HG03457 (cell line): Measurements from ENCODE around the gene CCDC38.

ENCODE experiments used
- ATAC-seq: cut with Tn5 transposase; IDR thresholded peaks from one replicate; pipeline ENCODE4 v1.9.1; 2021; ENCODE audit warnings: moderate number of reproducible peaks; ENCODE audit not compliant: unreplicated experiment

Gene CCDC38

DNA sequence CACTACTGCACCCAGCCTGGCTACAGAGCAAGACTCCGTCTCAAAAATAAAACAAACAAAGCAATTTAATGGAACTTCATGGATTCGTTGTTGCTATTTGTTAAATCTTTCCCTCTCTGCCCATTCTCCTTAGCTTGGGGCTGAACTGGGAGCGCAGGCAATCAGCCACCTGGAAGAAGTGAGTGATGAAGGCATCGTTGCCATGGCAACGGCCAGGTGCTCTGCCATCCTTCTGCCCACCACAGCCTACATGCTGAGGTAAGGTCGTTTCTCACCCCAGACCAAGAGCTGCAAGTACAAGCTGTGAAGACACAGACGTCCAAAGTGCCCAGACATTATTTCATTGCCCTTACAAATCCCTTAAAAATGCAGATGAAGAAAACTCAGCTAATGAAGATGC lies 19.8 kb upstream of the CCDC38 start:
- no peak for ATAC-seq

DNA sequence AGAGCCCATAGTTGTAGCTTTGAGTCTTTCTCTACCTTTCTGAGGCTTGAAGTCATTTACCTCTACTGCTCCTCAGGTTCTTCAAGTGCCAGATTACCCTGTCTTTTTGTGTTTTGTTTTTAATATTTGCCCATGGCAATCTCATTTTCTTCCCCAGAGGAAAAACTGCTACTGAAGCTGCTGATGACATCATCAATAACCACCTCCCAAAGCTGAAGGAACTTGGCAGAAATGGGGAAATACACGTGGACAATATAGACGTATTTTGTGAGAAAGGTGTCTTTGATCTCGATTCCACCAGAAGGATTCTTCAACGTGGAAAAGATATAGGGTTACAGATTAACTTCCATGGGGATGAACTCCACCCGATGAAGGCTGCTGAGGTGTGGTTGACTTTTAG lies 17.8 kb upstream of the CCDC38 start:
- ATAC-seq, result no peak

DNA sequence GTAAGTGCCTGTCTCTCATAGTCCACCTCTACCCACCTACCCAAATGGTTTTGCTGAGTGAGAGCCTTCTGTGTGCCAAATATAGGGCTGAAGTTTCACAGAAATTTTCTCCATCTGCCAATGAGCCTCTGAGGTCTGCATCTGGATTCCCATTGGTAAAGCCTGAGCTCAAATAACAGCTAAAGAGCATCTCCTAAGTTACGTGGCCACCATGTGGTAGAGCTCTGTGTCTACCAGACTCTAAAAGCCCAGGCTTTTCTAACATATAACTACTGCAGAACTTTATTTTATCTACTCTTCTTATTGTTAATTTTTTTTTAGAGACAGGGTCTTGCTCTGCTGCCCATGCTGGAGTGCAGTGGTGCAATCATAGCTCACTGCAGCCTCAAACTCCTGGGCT lies 16.7 kb upstream of the CCDC38 start:
- ATAC-seq, result no peak

DNA sequence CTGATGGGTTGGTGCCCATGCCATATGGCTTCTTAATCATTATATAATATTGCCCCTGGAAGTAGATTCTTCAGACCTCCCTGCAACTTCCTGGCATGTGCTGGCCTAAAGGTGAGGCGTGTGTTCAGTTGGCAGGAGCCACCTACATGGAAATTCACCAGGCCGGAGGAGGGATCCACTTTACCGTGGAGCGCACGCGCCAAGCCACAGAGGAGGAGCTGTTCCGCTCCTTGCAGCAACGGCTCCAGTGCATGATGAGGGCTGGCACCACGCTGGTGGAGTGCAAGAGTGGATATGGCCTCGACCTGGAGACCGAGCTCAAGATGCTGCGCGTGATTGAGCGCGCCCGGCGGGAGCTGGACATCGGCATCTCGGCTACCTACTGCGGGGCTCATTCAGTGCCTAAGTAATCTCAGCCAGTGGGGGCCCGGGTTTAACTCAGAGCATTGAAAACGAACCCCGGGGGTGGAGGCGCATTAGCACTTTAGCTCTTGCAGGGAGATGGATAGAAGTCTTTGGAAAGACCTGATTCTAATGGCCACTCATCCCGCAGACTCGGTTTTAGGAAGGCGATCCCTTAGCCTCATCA lies 14.2 kb upstream of the CCDC38 start:
- ATAC-seq, result no peak

DNA sequence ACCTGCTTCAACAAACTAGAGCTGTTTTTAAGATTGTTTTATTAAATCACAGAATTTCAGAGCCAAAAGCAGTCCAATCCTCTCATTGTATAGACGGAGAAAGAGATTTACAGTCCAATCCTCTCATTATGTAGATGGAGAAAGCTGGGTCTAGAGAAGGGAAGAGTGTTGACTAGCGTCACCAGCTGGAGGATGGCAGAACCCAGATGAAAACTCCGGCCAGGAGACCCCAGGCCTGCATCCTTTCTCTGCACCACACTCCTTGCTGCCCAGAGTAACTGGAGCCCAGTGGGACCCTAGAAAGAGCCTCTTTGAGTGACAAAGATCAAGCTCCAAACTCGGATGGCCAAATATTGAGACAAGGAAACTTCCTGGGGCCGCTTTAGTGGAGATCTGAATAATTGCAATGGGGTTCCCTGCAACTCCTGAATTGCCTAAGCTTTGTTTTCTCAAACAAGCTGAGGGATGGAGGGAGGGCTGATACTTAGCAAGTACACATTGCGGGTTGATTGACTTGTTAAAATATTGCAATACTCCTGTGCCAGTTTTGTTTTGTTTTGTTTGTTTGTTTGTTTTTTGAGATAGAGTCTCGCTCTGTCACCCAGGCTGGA lies 13.2 kb upstream of the CCDC38 start:
- ATAC-seq, result no peak

DNA sequence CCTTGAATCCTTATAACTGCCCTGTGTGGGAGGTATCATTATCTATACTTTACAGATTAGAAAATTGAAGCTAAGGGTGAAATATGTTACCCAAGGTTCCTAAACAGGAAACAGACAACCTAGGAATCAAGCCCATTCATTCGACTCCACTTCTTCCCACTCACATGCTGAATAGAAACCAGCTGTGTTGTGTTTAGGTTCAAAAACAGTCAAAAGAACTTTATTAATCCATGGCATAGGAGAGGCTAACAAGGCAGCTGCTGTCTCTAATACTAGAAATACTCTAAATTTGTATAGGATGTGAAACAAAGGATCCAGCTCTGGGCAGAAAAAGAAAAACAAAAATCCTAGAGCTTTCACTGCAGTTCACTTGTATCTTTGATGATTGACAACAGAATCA lies 10.6 kb upstream of the CCDC38 start:
- no peak for ATAC-seq

DNA sequence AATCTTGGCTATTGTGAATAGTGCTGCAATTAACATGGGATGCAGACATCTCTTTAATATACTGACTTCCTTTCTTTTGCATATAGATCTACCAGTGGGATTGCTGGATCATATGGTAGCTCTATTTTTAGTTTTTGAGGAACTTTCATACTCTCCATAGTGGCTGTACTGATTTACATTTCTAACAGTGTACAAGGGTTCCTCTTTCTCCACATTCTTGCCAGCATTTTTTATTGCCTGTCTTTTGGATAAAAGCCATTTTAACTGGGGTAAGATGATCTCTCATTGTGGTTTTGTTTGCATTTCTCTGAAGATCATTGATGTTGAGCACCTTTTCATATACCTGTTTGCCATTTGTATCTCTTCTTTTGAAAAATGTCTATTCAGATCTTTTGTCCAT lies 9.1 kb upstream of the CCDC38 start:
- no peak for ATAC-seq

DNA sequence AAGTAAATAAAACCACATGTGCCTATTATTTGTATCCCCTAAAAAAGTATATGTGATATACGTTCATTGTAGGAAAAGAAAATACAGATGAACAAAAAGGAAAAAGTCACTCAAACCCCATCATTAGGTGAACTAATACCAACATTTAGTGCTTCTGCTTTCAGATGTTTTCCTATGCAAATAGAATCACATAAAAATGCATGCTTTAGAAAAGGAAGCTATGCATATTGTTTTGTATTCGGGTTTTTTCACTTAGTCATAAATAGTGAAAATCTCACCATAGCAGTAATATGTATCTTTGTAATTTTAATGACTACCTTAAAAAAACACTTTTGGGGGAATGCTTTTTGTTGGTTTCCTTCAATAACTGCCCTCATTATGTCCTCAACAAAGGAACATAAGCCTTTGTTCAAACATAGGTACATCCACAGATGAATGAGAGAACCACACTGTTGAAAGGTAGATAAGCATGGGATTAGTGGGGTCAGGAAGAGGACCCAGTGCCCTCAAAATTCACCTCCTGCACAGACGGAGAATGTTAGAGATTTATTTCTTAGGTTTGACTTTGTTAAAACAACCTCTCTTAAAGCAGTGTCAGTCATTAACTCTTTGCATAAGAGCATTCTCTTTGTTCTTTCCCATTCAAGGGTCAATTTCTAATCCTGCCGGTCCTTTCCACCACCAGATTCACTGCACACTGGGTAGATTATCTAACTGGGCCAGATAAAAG lies 7.2 kb upstream of the CCDC38 start:
- no peak for ATAC-seq

DNA sequence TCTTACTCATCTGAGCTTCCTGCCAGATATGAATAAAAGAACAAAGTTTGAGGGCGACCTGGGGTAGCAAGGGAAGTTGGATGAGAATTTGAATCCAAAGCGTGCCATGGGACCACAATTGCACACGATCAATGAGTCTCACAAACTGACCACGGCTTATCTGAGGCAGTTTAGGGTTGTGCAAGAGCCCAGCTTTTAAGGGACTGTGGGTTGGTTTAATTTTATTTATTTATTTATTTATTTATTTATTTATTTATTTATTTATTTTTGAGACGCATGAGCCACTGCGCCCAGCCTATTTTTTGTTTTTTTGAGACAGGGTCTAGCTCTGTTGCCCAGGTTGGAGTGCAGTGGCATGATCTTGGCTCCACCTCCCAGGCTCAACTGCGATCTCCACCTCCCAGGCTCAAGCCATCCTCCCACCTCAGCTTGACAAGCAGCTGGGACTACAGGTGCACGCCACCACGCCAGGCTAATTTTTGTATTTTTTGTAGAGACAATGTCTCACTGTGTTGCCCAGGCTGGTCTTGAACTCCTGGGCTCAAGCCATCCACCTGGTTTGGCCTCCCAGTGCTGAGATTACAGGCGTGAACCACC lies 1.8 kb upstream of the CCDC38 start:
- ATAC-seq, result no peak

DNA sequence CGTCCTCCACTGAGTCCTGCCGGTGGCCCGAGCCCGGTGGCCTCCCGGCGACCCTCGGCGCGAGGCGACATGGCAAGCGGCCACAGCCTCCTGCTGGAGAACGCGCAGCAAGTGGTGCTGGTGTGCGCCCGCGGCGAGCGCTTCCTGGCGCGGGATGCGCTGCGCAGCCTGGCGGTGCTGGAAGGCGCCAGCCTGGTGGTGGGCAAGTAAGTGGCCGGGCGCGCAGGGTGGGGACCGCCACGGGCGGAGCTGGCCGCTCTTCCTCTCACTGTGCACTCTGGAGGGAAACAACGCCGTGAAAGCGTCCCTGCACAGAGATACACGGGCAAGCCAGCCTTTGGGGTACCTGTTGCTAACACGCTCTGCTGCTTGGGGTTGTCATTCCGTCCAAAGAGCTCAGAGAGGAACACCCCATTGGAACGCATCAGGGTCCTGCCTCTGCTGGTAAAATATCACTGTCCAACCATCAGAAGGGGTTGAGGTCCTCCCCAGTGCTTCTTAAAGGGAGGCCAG lies 972 bp upstream of the CCDC38 start, which contains the start of gene AMDHD1:
Gene AMDHD1, plus strand, starts transcription at position 2 of the 513 bp plus-strand sequence. Its CDS starts 68 bp downstream, at position 70.
- peak; percentile 47 for ATAC-seq

DNA sequence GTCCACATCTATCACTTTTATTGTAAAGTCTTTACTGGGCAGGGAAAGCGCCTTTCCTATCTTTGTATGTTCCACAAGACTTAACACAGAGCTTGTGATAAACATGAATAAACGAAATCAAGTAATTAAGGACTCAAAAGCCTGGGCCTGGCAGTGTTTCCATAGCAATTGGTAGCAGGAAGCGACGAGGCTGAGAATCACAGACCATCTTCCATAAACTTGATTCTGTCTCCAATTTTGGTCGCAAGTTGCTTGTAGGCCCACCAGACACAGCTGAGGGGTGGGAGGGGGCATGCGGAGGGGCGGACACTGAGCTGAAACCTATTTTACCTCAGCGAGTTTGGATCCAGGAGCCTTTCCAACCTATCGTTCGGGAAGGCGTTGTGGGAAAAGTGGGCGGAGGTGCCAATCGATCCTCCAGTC lies 302 bp downstream of the CCDC38 start:
- ATAC-seq, result no peak

DNA sequence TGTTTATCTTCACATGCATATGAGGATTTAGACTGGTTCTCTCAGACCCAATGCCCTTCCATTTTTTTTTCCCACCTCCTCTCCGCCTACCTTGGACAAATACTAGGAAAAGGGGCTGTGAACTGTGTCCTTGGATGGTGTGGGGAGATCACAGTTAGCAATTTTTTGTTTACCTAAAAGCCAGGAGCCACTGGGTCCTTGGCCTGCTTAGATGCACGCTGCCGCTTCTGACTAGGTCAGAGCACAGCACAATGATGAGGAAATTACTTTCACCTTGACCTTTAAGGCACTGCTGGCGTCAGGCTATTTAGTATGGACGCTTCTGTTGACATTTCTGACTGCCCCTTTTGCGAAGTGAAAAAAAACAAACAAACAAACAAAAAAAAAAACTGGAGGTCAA lies 1.9 kb downstream of the CCDC38 start:
- no peak for ATAC-seq

DNA sequence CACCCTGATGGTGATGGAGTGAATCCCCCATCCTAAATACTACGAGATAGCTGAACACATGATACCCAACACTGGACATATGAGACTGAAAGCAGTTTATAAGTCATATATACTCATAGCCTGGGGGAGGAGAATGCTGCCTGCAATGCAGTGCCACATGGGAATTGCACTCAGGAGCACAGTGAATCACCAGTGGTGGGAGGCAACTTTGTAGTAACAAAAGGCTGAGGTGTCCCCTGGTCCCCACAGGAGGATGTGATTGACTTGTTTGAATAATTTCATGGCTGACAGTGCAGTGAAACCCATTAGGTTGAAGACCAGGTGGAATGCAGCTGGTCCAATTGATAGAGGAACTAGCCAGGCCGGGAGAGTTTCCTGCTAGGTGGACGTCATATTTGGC lies 20.2 kb downstream of the CCDC38 start:
- ATAC-seq, result no peak

DNA sequence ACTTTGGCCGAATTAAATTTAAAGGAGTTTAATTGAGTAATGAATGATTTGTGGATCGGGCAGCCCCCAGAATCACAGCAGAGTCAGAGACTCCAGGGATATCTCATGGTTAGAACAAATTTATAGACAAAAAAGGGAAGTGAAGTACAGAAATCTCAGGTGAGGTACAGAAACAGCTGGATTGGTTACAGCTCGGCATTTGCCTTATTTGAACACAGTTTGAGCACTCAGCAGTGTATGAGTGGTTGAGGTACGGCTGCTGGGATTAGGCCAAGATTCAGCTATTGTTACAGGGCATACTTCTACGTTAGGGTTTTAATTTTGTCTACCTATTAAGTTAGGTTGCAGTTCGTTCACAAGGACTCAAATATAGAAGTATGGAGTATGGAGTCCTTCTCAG lies 23.3 kb downstream of the CCDC38 start:
- no peak for ATAC-seq

DNA sequence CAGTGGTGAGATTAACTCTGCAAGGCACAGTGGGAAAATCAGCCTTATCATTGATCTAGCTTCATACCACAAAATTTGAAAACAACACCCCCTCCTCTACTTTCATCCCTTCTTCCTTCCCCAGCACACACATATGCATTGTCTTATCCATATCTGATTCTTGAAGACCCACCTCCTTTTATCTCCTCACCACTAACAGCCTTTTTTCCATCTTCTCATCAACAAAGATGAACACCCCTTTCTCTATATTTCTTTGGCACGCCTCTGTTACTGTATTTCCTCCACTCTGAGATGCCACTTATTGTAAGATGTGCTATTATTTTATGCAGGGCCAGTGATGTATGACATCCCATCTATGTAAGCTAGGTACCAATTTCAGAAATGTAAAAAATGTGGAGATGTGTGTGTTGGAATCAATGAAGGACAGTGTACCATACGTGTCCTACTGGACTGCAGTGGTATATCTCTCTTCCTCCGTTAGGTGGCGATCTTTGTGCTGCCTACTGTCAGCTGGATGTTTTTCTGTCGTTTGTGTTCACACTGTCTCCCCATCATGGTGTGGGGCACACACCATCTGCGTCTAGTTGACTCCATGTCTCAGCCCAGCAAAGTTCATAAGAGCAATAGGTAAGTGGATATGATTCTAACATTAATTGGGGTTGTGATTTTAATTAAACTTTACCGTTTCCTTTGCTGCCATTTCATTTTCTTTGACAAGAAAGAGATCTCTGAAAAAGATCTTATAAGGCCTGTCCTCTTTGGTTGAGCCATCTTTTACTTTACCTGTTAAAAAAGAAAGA lies 24.0 kb downstream of the CCDC38 start:
- no peak for ATAC-seq

DNA sequence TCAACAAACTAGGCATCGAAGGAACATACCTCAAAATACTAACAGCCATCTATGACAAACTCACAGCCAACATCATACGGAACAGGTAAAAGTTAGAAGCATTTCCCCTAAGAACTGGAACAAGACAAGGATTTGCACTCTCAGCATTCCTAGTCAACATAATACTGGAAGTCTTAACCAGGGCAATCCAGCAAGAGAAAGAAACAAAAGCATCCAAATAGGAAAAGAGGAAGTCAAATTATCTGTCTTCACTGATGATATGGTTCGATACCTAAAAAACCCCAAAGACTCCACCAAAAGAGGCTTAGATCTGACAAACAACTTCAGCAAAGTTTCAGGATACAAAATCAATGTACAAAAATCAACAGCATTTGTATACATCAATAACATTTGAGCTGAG lies 32.5 kb downstream of the CCDC38 start:
- ATAC-seq, result no peak

DNA sequence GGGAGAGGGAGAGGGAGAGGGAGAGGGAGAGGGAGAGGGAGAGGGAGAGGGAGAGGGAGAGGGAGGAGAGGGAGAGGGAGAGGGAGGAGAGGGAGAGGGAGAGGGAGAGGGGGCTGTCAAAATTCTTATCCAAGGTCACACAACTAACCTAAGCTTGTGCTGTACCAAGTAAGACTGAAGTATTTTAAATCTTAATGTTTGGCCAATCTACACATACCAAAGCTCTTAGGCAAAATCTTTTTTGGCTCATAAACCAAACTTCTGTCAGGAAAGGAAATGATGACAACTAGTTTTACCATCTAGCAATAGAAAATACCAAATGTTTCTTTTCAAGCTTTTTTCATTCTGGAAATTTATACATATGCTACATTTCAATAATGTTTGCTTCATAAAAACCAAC lies 33.8 kb downstream of the CCDC38 start:
- no peak for ATAC-seq

DNA sequence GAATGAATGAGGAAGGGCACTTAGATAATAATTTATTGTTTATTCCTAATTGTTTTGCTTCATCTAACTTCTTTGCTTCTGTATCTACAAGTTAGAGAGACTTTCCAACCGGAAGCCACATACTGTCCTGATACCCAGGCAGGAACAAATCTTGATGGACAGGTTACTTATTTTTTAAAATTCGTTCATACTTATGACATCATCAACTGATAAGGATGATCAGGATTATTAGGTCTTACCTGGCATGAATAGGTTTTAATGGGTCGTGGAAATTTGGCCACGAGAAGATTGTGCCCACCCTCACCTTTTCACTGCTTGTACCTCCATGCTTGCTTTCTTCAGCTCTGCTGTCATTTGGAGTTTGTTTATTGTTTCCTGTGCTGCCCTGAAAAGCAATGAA lies 44.3 kb downstream of the CCDC38 start:
- ATAC-seq, result no peak

DNA sequence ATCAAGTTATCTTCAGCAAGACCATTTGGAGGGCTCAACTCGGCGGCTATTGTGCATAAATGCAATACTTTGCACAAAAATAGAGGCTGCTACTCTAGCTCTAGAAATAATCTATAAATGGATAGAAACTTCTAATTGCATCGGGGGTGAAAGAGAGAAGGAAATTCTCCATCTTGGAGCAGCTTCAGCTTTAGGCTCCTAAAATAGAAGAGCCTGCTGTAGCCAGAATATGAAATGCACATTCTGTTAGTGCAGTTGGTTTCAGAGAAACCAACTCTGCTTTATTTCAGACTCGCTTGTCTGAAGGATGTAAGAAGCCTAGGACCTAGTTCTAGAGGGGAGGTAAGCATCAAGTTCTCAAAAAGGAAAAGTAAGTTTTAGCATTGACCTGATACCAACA lies 45.6 kb downstream of the CCDC38 start:
- ATAC-seq, result no peak

DNA sequence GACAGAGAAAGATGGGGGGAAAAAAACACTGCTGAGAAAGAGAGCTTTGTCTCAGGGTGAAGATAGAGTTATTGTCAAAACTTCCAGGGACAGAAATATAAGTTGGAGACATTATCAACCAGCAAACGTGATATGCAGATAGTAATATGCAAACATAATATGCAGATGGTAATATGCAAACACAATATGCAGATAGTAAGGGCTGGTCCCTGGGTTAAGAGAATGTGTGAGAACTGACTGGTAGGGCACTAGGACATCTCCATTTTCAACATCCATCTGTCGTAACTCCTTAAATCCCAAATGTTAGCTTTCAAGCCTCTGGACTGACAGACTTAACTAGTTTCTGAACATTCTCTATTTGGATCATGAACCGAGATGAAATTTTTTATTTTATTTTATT lies 51.5 kb downstream of the CCDC38 start:
- no peak for ATAC-seq

DNA sequence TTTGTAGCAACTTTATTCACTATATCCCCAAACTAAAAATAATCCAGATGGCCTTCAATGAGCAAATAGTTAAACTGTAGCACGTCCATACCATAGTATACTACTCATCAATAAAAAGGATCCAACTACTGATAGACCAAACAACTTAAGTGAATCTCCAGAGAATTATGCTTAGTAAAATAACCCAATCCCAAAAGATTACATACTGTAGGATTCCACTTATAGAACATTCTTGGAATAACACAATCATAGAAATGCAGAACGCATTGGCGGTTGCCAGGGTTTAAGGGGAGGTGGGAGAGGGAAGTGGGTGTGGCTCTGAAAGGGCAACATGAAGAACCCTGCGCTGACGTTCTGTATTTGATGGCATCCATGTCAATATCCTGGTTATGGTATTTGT lies 55.1 kb downstream of the CCDC38 start:
- ATAC-seq, result no peak
